Smooth muscle cell (in vitro differentiated cells): Measurements from ENCODE around the gene C1orf105. TPM values are rescaled to one million over a fixed set of nuclear protein-coding genes. Genes with fewer than 3 reads are reported as not detected.

Source experiments
- DNase-seq: peaks from one replicate; lab custom pipeline; 2025; ENCODE audit not compliant: unreplicated experiment; lab: John Stamatoyannopoulos, UW
- H2AFZ ChIP-seq: fragments of 200-600 bp; sonication (generic); 2 replicates; pipeline ENCODE4 v1.6.0; 2016; ENCODE audit warnings: antibody characterized with exemption, low read depth, mild to moderate bottlenecking
- H3F3A ChIP-seq: fragments of 200-600 bp; sonication (generic); 2 replicates; pipeline ENCODE4 v1.6.0; 2017; ENCODE audit warnings: antibody characterized with exemption, low read depth
- H3K27ac ChIP-seq: fragments of 200-600 bp; sonication (generic); 2 replicates; pipeline ENCODE4 v1.5.1; 2016; ENCODE audit warnings: low read depth, mild to moderate bottlenecking
- H3K27me3 ChIP-seq: fragments of 200-600 bp; sonication (generic); 2 replicates; pipeline ENCODE4 v1.6.1; 2016; ENCODE audit warnings: low read depth, mild to moderate bottlenecking
- H3K36me3 ChIP-seq: fragments of 200-600 bp; sonication (generic); 2 replicates; pipeline ENCODE4 v1.5.1; 2016; ENCODE audit warnings: low read depth
- H3K4me1 ChIP-seq: fragments of 200-600 bp; sonication (generic); 2 replicates; pipeline ENCODE4 v1.5.1; 2016; ENCODE audit warnings: low read depth
- H3K4me2 ChIP-seq: fragments of 200-600 bp; sonication (generic); 2 replicates; pipeline ENCODE4 v1.6.0; 2016; ENCODE audit warnings: mild to moderate bottlenecking
- H3K4me3 ChIP-seq: fragments of 200-600 bp; sonication (generic); 2 replicates; pipeline ENCODE4 v1.5.1; 2016; ENCODE audit warnings: mild to moderate bottlenecking
- H3K79me2 ChIP-seq: fragments of 200-600 bp; sonication (generic); 2 replicates; pipeline ENCODE4 v1.6.0; 2016; ENCODE audit warnings: low read depth, mild to moderate bottlenecking
- H3K9ac ChIP-seq: fragments of 200-600 bp; sonication (generic); 2 replicates; pipeline ENCODE4 v1.6.0; 2016; ENCODE audit warnings: low read depth
- H3K9me3 ChIP-seq: fragments of 200-600 bp; sonication (generic); replicated peaks from 2 replicates; pipeline ENCODE4 v1.5.1; 2016; ENCODE audit warnings: low read depth
- H4K20me1 ChIP-seq: fragments of 200-600 bp; sonication (generic); 2 replicates; pipeline ENCODE4 v1.6.0; 2016; ENCODE audit warnings: low read depth
- CTCF ChIP-seq: fragments of 200-600 bp; sonication (generic); IDR thresholded peaks from 2 replicates; pipeline ENCODE4 v1.5.1; 2017; ENCODE audit warnings: borderline replicate concordance, mild to moderate bottlenecking, antibody characterized with exemption; ENCODE audit not compliant: insufficient read depth, poor library complexity, severe bottlenecking
- WGBS: methylation state at CpG from one replicate; pipeline ENCODE4 v1.1.7; 2016; ENCODE audit warnings: low lambda C conversion rate; 5-methylcytosine and 5-hydroxymethylcytosine counted together
- polyA plus RNA-seq: library from polyadenylated mRNA; unstranded; fragments of >200 nt; fragmentation: Nextera tagmentation; extraction: Ambion mirVana; gene quantifications from 2 replicates; pipeline ENCODE4 v1.2.1, GENCODE V29; 2016
- total RNA-seq: library from RNA; depleted of rRNA; stranded (reverse); fragments of >200 nt; gene quantifications from 2 replicates; pipeline ENCODE4 v1.2.3, GENCODE V29; 2014

Gene C1orf105
- total and polyA plus RNA-seq, 2 experiments from 2014 or later: not detected

GRCh38 chr1:172469717-172470116, 49.2 kb downstream of the C1orf105 start:
- no peak overlapping the region for H3K9ac ChIP-seq
- no peaks in the 10 kb centered on the region for H4K20me1 ChIP-seq
- H3K4me2 ChIP-seq: no peak overlapping the region
- no peak overlapping the region for H2AFZ ChIP-seq
- H3K27me3 ChIP-seq: no peaks in the 10 kb centered on the region
- peaks cover 10% of the 10 kb centered on the region for H3K4me1 ChIP-seq
- 95% methylated on average over 3 of the region's 3 CpGs for WGBS
- DNase-seq: no peak
- H3K36me3 ChIP-seq: no peaks in the 10 kb centered on the region
- no peaks in the 10 kb centered on the region for H3K79me2 ChIP-seq
- H3K27ac ChIP-seq: no peak overlapping the region
- H3F3A ChIP-seq: no peaks in the 10 kb centered on the region
- no peak for TF ChIP-seq CTCF
- H3K4me3 ChIP-seq: no peak overlapping the region
- H3K9me3 ChIP-seq: no peaks in the 10 kb centered on the region

GRCh38 chr1:172470149-172470548, 49.7 kb downstream of the C1orf105 start:
- TF ChIP-seq CTCF: no peak
- no peak for DNase-seq
- H3K9me3 ChIP-seq: no peaks in the 10 kb centered on the region
- no peaks in the 10 kb centered on the region for H3K27me3 ChIP-seq
- 64% methylated on average over 2 of the region's 2 CpGs for whole genome bisulfite sequencing
- H3F3A ChIP-seq: no peaks in the 10 kb centered on the region
- H2AFZ ChIP-seq: no peak overlapping the region
- H4K20me1 ChIP-seq: no peaks in the 10 kb centered on the region
- H3K79me2 ChIP-seq: no peaks in the 10 kb centered on the region
- H3K9ac ChIP-seq: no peak overlapping the region
- H3K36me3 ChIP-seq: no peaks in the 10 kb centered on the region
- H3K4me1 ChIP-seq: peaks cover 10% of the 10 kb centered on the region
- no peak overlapping the region for H3K27ac ChIP-seq
- no peak overlapping the region for H3K4me2 ChIP-seq
- H3K4me3 ChIP-seq: no peak overlapping the region

GRCh38 chr1:172471666-172472065, 51.2 kb downstream of the C1orf105 start:
- Histone ChIP-seq H3K27ac (no peak overlapping the region), H3K36me3 (no peaks in the 10 kb centered on the region), H3K27me3 (no peaks in the 10 kb centered on the region), H3K9me3 (no peaks in the 10 kb centered on the region), H2AFZ (no peak overlapping the region), H3K4me3 (no peak overlapping the region), H3K9ac (no peak overlapping the region), H4K20me1 (no peaks in the 10 kb centered on the region), H3K4me1 (peaks cover 10% of the 10 kb centered on the region), H3F3A (no peaks in the 10 kb centered on the region), H3K4me2 (no peak overlapping the region), H3K79me2 (no peaks in the 10 kb centered on the region)
- no peak for DNase-seq
- TF ChIP-seq CTCF: no peak
- WGBS: 96% methylated on average over 1 of the region's 1 CpG

GRCh38 chr1:172472495-172472894, 52.0 kb downstream of the C1orf105 start:
- no peaks in the 10 kb centered on the region for H3K79me2 ChIP-seq
- no peak for TF ChIP-seq CTCF
- no peak overlapping the region for H3K4me3 ChIP-seq
- no peak overlapping the region for H3K27ac ChIP-seq
- H2AFZ ChIP-seq: no peak overlapping the region
- WGBS: 95% methylated on average over 1 of the region's 1 CpG
- no peak overlapping the region for H3K4me2 ChIP-seq
- H4K20me1 ChIP-seq: no peaks in the 10 kb centered on the region
- no peaks in the 10 kb centered on the region for H3F3A ChIP-seq
- peaks cover 10% of the 10 kb centered on the region for H3K4me1 ChIP-seq
- H3K9me3 ChIP-seq: no peaks in the 10 kb centered on the region
- no peak overlapping the region for H3K9ac ChIP-seq
- no peaks in the 10 kb centered on the region for H3K27me3 ChIP-seq
- no peak for DNase-seq
- H3K36me3 ChIP-seq: no peaks in the 10 kb centered on the region
